Loucy (cell line): ENCODE results near the gene NGFR.

Experiments used
- CTCF ChIP-seq: fragments of 200-600 bp; sonication (generic); conservative IDR thresholded peaks from 2 replicates; pipeline ENCODE4 v1.5.1; 2014; ENCODE audit warnings: mild to moderate bottlenecking, antibody characterized with exemption, low read length
- EZH2phosphoT487 ChIP-seq: fragments of 200-600 bp; IDR thresholded peaks from 2 replicates; pipeline ENCODE4 v1.6.1; 2018; ENCODE audit warnings: antibody characterized with exemption, mild to moderate bottlenecking, moderate library complexity, borderline replicate concordance

- TF ChIP-seq CTCF (no peak), EZH2phosphoT487 (no peak)
Observed at GRCh38 chr17:49487183-49487582, 7.9 kb upstream of the NGFR start.
